ENCODE results near the gene XRCC5.
"Not testable (repeated sequence)": the region's sequence is repeated elsewhere in the genome, so short reads cannot be mapped to it uniquely, and the experiment has no call there.

XRCC5 gene

GRCh38 chr2:216108967-216109921, at the start of gene XRCC5:
TSS of gene XRCC5 (plus strand) at chr2:216109348. CDS start at chr2:216109437, 89 bp downstream.
- in situ Hi-C loops (cut with MboI; ENCODE audit: low sequenced_read_pairs), result no loop called here

GRCh38 chr2:216064014-216064630, 45.0 kb upstream of the XRCC5 start:
- in situ Hi-C loops (cut with MboI; ENCODE audit: low sequenced_read_pairs), result no loop called here

- in situ Hi-C loops (cut with MboI; ENCODE audit: low sequenced_read_pairs), result no loop called here
These were observed 44.5 kb upstream of the XRCC5 start for GRCh38 chr2:216064665-216065064.

GRCh38 chr2:216066230-216066629, 42.9 kb upstream of the XRCC5 start:
- in situ Hi-C loops (cut with MboI; ENCODE audit: low sequenced_read_pairs), result no loop called here

- in situ Hi-C loops (cut with MboI; ENCODE audit: low sequenced_read_pairs), result no loop called here
These were observed 40.1 kb upstream of the XRCC5 start for GRCh38 chr2:216069028-216069427.

- in situ Hi-C loops (cut with MboI; ENCODE audit: low sequenced_read_pairs), result no loop called here
These were observed 39.0 kb upstream of the XRCC5 start for GRCh38 chr2:216070195-216070594.

GRCh38 chr2:216071111-216071851, 37.9 kb upstream of the XRCC5 start:
- in situ Hi-C loops (cut with MboI; ENCODE audit: low sequenced_read_pairs), result no loop called here

GRCh38 chr2:216072473-216072872, 36.7 kb upstream of the XRCC5 start:
- in situ Hi-C loops (cut with MboI; ENCODE audit: low sequenced_read_pairs), result no loop called here

GRCh38 chr2:216073773-216074172, 35.4 kb upstream of the XRCC5 start:
- in situ Hi-C loops (cut with MboI; ENCODE audit: low sequenced_read_pairs), result no loop called here

- in situ Hi-C loops (cut with MboI; ENCODE audit: low sequenced_read_pairs), result no loop called here
These were observed 34.8 kb upstream of the XRCC5 start for GRCh38 chr2:216074380-216074779.

- in situ Hi-C loops (cut with MboI; ENCODE audit: low sequenced_read_pairs), result no loop called here
These were observed 34.4 kb upstream of the XRCC5 start for GRCh38 chr2:216074794-216075193.

- in situ Hi-C loops (cut with MboI; ENCODE audit: low sequenced_read_pairs), result no loop called here
These were observed 33.4 kb upstream of the XRCC5 start for GRCh38 chr2:216075510-216076485.

- in situ Hi-C loops (cut with MboI; ENCODE audit: low sequenced_read_pairs), result no loop called here
These were observed 30.4 kb upstream of the XRCC5 start for GRCh38 chr2:216078776-216079175.

- in situ Hi-C loops (cut with MboI; ENCODE audit: low sequenced_read_pairs), result not testable (repeated sequence)
These were observed 29.1 kb upstream of the XRCC5 start for GRCh38 chr2:216080048-216080447.

- in situ Hi-C loops (cut with MboI; ENCODE audit: low sequenced_read_pairs), result no loop called here
These were observed 28.1 kb upstream of the XRCC5 start for GRCh38 chr2:216081012-216081411.

- in situ Hi-C loops (cut with MboI; ENCODE audit: low sequenced_read_pairs), result no loop called here
These were observed 27.5 kb upstream of the XRCC5 start, which contains the start of the genes PECR and TMEM169 for GRCh38 chr2:216081487-216082116. TSS of gene PECR (minus strand) at chr2:216081809. CDS start at chr2:216081741, 68 bp downstream. TSS of gene TMEM169 (plus strand) at chr2:216081919. CDS start at chr2:216095964, 14,045 bp downstream.

GRCh38 chr2:216082117-216082711, 26.9 kb upstream of the XRCC5 start:
- in situ Hi-C loops (cut with MboI; ENCODE audit: low sequenced_read_pairs), result no loop called here

GRCh38 chr2:216082805-216083204, 26.3 kb upstream of the XRCC5 start:
- in situ Hi-C loops (cut with MboI; ENCODE audit: low sequenced_read_pairs), result no loop called here

Data from hTERT RPE-1 (cell line).